Measurements from ENCODE around the gene CTH.

Gene CTH

DNA sequence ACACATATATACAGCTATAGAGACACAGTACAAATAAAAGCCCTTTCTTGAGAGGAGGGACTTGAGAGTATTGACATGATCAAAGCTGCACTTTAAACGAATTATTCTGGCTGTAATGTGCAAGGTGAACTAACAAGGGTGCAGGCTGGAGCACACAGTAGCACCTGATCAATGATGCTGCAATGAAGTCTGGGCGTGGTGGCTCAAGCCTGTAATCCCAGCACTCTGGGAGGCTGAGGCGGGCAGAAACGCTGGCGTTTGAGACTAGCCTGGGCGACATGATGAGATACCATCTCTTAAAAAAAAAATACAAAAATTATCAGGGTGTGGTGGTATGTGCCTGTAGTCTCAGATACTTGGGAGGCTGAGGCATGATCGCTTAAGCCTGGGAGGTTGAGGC, 14.1 kb upstream of the CTH start:
- H3K36me3 ChIP-seq (ENCODE audit: control insufficient read depth, low read length): no peaks in the 10 kb centered on the region
- peaks cover 4% of the 10 kb centered on the region for H3K4me1 ChIP-seq (ENCODE audit: control insufficient read depth, low read length)
- H3K79me2 ChIP-seq (ENCODE audit: control insufficient read depth, low read length): no peaks in the 10 kb centered on the region
- no peak overlapping the region for H3K4me3 ChIP-seq (ENCODE audit: low read length)
- no peaks in the 10 kb centered on the region for H3K9me2 ChIP-seq (replicated peaks; ENCODE audit: control insufficient read depth, low read length)
- no peak overlapping the region for H3K27ac ChIP-seq (ENCODE audit: low read depth, low read length)
- H3K4me2 ChIP-seq (ENCODE audit: low read length): no peak overlapping the region
- H3F3A ChIP-seq (ENCODE audit: control insufficient read depth, insufficient read depth): no peaks in the 10 kb centered on the region
- H3K9me3 ChIP-seq (ENCODE audit: control insufficient read depth, insufficient read depth, low read length): no peaks in the 10 kb centered on the region
- H3K27me3 ChIP-seq (ENCODE audit: control insufficient read depth, low read length): no peaks in the 10 kb centered on the region
- H4K20me1 ChIP-seq (ENCODE audit: control insufficient read depth, insufficient read depth, low read depth, low read length): no peaks in the 10 kb centered on the region
- no peak for TF ChIP-seq EZH2phosphoT487 (IDR thresholded peaks at IDR 0.05; ENCODE audit: borderline replicate concordance, low read length)
- TF ChIP-seq, protein P1, sequence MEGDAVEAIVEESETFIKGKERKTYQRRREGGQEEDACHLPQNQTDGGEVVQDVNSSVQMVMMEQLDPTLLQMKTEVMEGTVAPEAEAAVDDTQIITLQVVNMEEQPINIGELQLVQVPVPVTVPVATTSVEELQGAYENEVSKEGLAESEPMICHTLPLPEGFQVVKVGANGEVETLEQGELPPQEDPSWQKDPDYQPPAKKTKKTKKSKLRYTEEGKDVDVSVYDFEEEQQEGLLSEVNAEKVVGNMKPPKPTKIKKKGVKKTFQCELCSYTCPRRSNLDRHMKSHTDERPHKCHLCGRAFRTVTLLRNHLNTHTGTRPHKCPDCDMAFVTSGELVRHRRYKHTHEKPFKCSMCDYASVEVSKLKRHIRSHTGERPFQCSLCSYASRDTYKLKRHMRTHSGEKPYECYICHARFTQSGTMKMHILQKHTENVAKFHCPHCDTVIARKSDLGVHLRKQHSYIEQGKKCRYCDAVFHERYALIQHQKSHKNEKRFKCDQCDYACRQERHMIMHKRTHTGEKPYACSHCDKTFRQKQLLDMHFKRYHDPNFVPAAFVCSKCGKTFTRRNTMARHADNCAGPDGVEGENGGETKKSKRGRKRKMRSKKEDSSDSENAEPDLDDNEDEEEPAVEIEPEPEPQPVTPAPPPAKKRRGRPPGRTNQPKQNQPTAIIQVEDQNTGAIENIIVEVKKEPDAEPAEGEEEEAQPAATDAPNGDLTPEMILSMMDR (IDR thresholded peaks at IDR 0.05; ENCODE audit: low read depth, low read length, poor library complexity, severe bottlenecking): no peak

- no peak overlapping the region for H3K27ac ChIP-seq (ENCODE audit: low read depth, low read length)
- H3K36me3 ChIP-seq (ENCODE audit: control insufficient read depth, low read length): no peaks in the 10 kb centered on the region
- H3K4me3 ChIP-seq (ENCODE audit: low read length): no peak overlapping the region
- peaks cover 3% of the 10 kb centered on the region; the same call in 1 of the 2 replicates for H3K27me3 ChIP-seq (ENCODE audit: control insufficient read depth, low read length)
- H4K20me1 ChIP-seq (ENCODE audit: control insufficient read depth, insufficient read depth, low read depth, low read length): no peaks in the 10 kb centered on the region
- no peaks in the 10 kb centered on the region for H3F3A ChIP-seq (ENCODE audit: control insufficient read depth, insufficient read depth)
- no peaks in the 10 kb centered on the region for H3K79me2 ChIP-seq (ENCODE audit: control insufficient read depth, low read length)
- H3K9me3 ChIP-seq (ENCODE audit: control insufficient read depth, insufficient read depth, low read length): no peaks in the 10 kb centered on the region
- peaks cover 6% of the 10 kb centered on the region for H3K4me1 ChIP-seq (ENCODE audit: control insufficient read depth, low read length)
- H3K9me2 ChIP-seq (replicated peaks; ENCODE audit: control insufficient read depth, low read length): no peaks in the 10 kb centered on the region
- TF ChIP-seq, protein P1 (IDR thresholded peaks at IDR 0.05; ENCODE audit: low read depth, low read length, poor library complexity, severe bottlenecking): no peak
- TF ChIP-seq EZH2phosphoT487 (IDR thresholded peaks at IDR 0.05; ENCODE audit: borderline replicate concordance, low read length): no peak
- H3K4me2 ChIP-seq (ENCODE audit: low read length): no peak overlapping the region
Observed at GRCh38 chr1:70400335-70400734, 10.7 kb upstream of the CTH start.

- H3K4me3 ChIP-seq (ENCODE audit: low read length): no peak overlapping the region
- TF ChIP-seq, protein P1 (IDR thresholded peaks at IDR 0.05; ENCODE audit: low read depth, low read length, poor library complexity, severe bottlenecking): no peak
- TF ChIP-seq EZH2phosphoT487 (IDR thresholded peaks at IDR 0.05; ENCODE audit: borderline replicate concordance, low read length): no peak
- H3K27me3 ChIP-seq (ENCODE audit: control insufficient read depth, low read length): peaks cover 3% of the 10 kb centered on the region; the same call in 1 of the 2 replicates
Observed at GRCh38 chr1:70401974-70402373, 9.1 kb upstream of the CTH start.

More at GRCh38 chr1:70401974-70402373, 9.1 kb upstream of the CTH start:
- H3K9me3 ChIP-seq (ENCODE audit: control insufficient read depth, insufficient read depth, low read length): no peaks in the 10 kb centered on the region
- no peaks in the 10 kb centered on the region for H4K20me1 ChIP-seq (ENCODE audit: control insufficient read depth, insufficient read depth, low read depth, low read length)
- H3K27ac ChIP-seq (ENCODE audit: low read depth, low read length): no peak overlapping the region
- H3F3A ChIP-seq (ENCODE audit: control insufficient read depth, insufficient read depth): no peaks in the 10 kb centered on the region
- H3K4me1 ChIP-seq (ENCODE audit: control insufficient read depth, low read length): peaks cover 6% of the 10 kb centered on the region
- H3K4me2 ChIP-seq (ENCODE audit: low read length): no peak overlapping the region
- no peaks in the 10 kb centered on the region for H3K36me3 ChIP-seq (ENCODE audit: control insufficient read depth, low read length)
- H3K9me2 ChIP-seq (replicated peaks; ENCODE audit: control insufficient read depth, low read length): no peaks in the 10 kb centered on the region
- no peaks in the 10 kb centered on the region for H3K79me2 ChIP-seq (ENCODE audit: control insufficient read depth, low read length)

Measured in DOHH2 (cell line).